Right renal cortex interstitium (tissue), 3 donors: ENCODE results near the gene GPR84. TPM values are rescaled to one million over a fixed set of nuclear protein-coding genes. Genes with fewer than 3 reads are reported as not detected.

Source experiments
- DNase-seq, 3 donors: peaks; one replicate each; pipeline ENCODE4 v3.0.0-alpha.2; 2013; ENCODE audit warnings: low read depth in 3 of 3, low spot score in 2 of 3
- polyA plus RNA-seq, 3 donors: library from polyadenylated mRNA; unstranded; fragments of 120-200 nt; gene quantifications; one replicate each; pipeline ENCODE4 v1.2.1, GENCODE V29; 2013; ENCODE audit not compliant: insufficient read length in 3 of 3

Gene GPR84
- polyA plus RNA-seq, 3 donors: 0.08 to 0.14 (median 0.11) TPM

- no peak for DNase-seq
Observed at GRCh38 chr12:54375259-54375579, 10.9 kb upstream of the GPR84 start.

GRCh38 chr12:54374562-54375258, 10.4 kb upstream of the GPR84 start:
- no peak for DNase-seq

GRCh38 chr12:54373649-54374561, 9.6 kb upstream of the GPR84 start:
- DNase-seq: no peak

- no peak for DNase-seq
Observed at GRCh38 chr12:54372113-54372806, 8.0 kb upstream of the GPR84 start.

GRCh38 chr12:54371328-54372112, 7.2 kb upstream of the GPR84 start:
- DNase-seq: no peak

GRCh38 chr12:54370171-54370730, 6.0 kb upstream of the GPR84 start:
- no peak for DNase-seq

GRCh38 chr12:54369597-54370131, 5.4 kb upstream of the GPR84 start:
- no peak for DNase-seq

GRCh38 chr12:54368709-54369596, 4.7 kb upstream of the GPR84 start:
- peak in 1 of 3 donors; percentile 89 for DNase-seq

- DNase-seq: no peak
Observed at GRCh38 chr12:54368025-54368708, 3.9 kb upstream of the GPR84 start.

- DNase-seq: no peak
Observed at GRCh38 chr12:54363618-54364017, 668 bp downstream of the GPR84 start.

GRCh38 chr12:54363047-54363446, 1.2 kb downstream of the GPR84 start:
- no peak for DNase-seq

- peak in 1 of 3 donors; percentile 87 for DNase-seq
Observed at GRCh38 chr12:54360717-54361456, 3.4 kb downstream of the GPR84 start.

- no peak for DNase-seq
Observed at GRCh38 chr12:54359762-54360351, 4.4 kb downstream of the GPR84 start.

GRCh38 chr12:54358945-54359761, 5.1 kb downstream of the GPR84 start:
- peak; percentile 99 to 100 (median 99) for DNase-seq

- DNase-seq: no peak
Observed at GRCh38 chr12:54358191-54358944, 5.9 kb downstream of the GPR84 start.
